ENCODE measurements around the gene YY1.

GRCh38 chr14:100327128-100327527, 88.2 kb downstream of the YY1 start:
- TF ChIP-seq, protein P1, sequence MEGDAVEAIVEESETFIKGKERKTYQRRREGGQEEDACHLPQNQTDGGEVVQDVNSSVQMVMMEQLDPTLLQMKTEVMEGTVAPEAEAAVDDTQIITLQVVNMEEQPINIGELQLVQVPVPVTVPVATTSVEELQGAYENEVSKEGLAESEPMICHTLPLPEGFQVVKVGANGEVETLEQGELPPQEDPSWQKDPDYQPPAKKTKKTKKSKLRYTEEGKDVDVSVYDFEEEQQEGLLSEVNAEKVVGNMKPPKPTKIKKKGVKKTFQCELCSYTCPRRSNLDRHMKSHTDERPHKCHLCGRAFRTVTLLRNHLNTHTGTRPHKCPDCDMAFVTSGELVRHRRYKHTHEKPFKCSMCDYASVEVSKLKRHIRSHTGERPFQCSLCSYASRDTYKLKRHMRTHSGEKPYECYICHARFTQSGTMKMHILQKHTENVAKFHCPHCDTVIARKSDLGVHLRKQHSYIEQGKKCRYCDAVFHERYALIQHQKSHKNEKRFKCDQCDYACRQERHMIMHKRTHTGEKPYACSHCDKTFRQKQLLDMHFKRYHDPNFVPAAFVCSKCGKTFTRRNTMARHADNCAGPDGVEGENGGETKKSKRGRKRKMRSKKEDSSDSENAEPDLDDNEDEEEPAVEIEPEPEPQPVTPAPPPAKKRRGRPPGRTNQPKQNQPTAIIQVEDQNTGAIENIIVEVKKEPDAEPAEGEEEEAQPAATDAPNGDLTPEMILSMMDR (conservative IDR thresholded peaks at IDR 0.05; ENCODE audit: low read depth, low read length): no peak
- TF ChIP-seq EZH2 (IDR thresholded peaks at IDR 0.05; ENCODE audit: borderline replicate concordance, low read depth, low read length, poor library complexity, severe bottlenecking): no peak
